ENCODE data around the gene MLC1.

DNA sequence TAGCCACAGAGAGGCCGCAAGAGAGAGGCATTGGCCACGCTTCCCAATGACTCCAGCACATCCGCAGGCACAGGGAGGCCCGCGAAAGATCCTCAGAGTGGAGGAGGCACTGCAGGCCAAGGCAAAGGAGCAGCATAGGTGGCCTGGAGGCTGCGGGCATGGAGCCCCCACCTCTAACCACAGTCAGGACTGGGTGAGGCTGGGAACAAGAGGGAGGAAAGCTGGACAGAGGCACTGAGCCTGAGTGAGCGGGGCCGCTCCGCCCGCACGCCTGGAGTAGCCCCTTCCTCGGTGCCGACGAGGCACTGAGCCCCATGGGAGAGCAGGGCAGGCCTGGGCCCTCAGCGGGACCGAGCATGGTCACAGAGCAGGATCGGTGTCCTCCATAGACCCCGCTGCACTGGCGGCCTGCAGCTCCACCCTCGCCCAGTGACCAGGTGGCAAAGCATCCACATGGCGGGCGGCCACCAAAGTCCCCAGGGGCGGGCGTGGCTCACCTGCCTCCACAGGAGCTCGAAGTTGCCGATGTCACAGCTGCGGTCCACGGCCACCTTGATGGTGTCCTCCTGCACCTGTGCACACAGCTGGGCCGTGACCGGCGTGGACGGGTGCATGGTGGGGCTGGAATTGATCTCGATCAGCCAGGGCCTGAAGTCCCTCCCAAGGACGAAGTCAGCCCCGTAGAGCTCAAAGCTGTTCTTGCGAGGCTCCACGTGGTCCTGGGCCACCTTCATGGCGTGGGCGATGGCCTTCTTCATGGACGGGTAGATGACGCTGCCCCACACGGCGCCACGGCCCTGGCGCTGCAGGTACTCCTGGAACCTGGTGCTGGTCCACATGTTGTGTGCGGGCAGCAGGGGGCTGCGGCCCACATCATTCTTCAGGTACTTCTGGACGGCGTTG lies 53.8 kb downstream of the MLC1 start:
- TF ChIP-seq, protein P1, sequence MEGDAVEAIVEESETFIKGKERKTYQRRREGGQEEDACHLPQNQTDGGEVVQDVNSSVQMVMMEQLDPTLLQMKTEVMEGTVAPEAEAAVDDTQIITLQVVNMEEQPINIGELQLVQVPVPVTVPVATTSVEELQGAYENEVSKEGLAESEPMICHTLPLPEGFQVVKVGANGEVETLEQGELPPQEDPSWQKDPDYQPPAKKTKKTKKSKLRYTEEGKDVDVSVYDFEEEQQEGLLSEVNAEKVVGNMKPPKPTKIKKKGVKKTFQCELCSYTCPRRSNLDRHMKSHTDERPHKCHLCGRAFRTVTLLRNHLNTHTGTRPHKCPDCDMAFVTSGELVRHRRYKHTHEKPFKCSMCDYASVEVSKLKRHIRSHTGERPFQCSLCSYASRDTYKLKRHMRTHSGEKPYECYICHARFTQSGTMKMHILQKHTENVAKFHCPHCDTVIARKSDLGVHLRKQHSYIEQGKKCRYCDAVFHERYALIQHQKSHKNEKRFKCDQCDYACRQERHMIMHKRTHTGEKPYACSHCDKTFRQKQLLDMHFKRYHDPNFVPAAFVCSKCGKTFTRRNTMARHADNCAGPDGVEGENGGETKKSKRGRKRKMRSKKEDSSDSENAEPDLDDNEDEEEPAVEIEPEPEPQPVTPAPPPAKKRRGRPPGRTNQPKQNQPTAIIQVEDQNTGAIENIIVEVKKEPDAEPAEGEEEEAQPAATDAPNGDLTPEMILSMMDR (IDR thresholded peaks at IDR 0.05): no peak
- no peak for TF ChIP-seq EZH2 (IDR thresholded peaks at IDR 0.05; ENCODE audit: borderline replicate concordance, insufficient read depth, low read depth, low read length, poor library complexity, severe bottlenecking)
